ENCODE results near the gene CADPS.

DNA sequence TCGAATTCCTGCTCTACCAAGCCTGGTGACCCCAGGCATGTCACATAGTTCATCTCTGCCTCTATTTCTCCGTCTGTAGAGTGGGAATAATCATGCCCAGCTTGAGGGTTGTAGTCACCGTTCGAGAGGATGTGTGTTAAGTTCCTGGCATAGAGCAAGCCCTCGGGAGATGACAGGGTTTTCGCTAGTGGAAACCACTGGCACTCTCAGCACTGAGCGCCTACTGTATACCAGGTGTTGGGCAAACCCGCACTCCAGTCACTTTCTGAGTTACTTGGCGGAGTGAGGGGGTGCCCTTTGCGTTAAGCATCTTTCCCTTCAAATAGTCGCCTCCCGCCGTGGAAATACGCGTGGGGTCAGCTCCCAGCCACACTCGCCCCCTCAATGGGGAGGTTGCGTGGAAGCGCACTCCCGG lies 506.9 kb downstream of the CADPS start:
- TF ChIP-seq POLR2A (IDR thresholded peaks at IDR 0.05) (no peak), CTCF (IDR thresholded peaks at IDR 0.05 in 8 of 11, conservative IDR thresholded peaks at IDR 0.05 in 3 of 11) (no peak), POLR2AphosphoS5 (IDR thresholded peaks at IDR 0.05) (no peak)
